ENCODE data around the gene PDE11A. TPM values are rescaled to one million over a fixed set of nuclear protein-coding genes. Genes with fewer than 3 reads are reported as not detected.

The PDE11A gene
- total and polyA plus RNA-seq, 2 of the 8 experiments (the other 6 are each of a cell fraction or from before 2014, with no cell fraction given): 0.19 to 0.23 TPM

- TF ChIP-seq CBX8 (IDR thresholded peaks at IDR 0.05; ENCODE audit: borderline replicate concordance, low read depth, low read length) (no peak), TAF1 (IDR thresholded peaks at IDR 0.05; ENCODE audit: low read depth, low read length) (no peak), FOSL1 (IDR thresholded peaks at IDR 0.05; ENCODE audit: insufficient read depth, low read depth, low read length) (no peak), RXRA (IDR thresholded peaks at IDR 0.05; ENCODE audit: insufficient read depth, low read depth, low read length) (no peak), SIX5 (IDR thresholded peaks at IDR 0.05; ENCODE audit: low read depth, low read length) (no peak), SUZ12 (IDR thresholded peaks at IDR 0.05; ENCODE audit: low read length) (no peak), MAFK (IDR thresholded peaks at IDR 0.05; ENCODE audit: low read depth, low read length) (no peak), NRF1 (IDR thresholded peaks at IDR 0.05; ENCODE audit: low read depth, low read length) (no peak)
Observed at GRCh38 chr2:177616731-177617130, 455.8 kb downstream of the PDE11A start (continued).

All from H1 (cell line).